Daoy (cell line): ENCODE results near the gene SPIRE2. TPM values are rescaled to one million over a fixed set of nuclear protein-coding genes. Genes with fewer than 3 reads are reported as not detected.
A peak's percentile ranks its signal among the peaks of the same experiment; 100 is the strongest.
"Not testable (repeated sequence)": the region's sequence is repeated elsewhere in the genome, so short reads cannot be mapped to it uniquely, and the experiment has no call there.

Experiments
- DNase-seq: peaks from one replicate; pipeline ENCODE4 v3.0.0-alpha.2; 2015; ENCODE audit warnings: low read depth
- total RNA-seq: library from RNA; depleted of rRNA; stranded (reverse); fragments of >200 nt; shearing (Covaris generic); gene quantifications from 2 replicates; pipeline ENCODE4 v1.2.3, GENCODE V29; 2014

The SPIRE2 gene
- total RNA-seq, 1 experiment from 2014 or later: 6.3 TPM

DNA sequence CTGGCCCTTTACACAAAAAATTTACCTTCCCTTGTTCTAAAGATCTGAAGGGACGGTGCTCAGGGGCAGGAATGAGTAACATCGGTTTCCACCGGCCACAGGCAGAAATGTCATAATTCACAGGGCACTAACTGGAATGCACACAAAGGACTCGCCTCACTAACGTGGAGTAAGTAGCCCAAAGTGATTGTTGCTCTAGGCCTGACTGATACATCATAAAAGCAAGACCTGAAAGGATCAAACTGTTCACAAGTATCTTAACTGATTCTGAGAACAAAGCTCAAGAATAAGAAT, 36.2 kb downstream of the SPIRE2 start:
- no peak for DNase-seq

DNA sequence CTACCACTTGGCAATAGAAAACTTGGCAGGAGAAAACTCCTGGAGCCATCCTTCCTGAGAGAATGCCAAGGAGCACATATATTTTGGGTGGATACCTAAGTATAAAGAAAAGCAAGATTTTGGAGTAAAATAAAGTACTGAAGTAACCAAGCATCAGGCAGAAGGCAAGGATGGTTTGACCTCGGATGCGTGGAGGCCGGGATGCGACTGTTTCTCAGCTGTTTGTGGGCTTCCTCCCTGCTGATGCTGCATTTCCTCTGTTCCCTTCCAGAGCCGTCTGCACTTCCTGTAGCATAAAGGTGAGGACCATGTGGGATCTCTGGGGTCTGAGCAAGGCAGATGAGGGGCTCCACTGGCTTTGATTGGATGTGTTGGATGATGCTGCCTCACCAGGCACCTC, 39.6 kb downstream of the SPIRE2 start:
- DNase-seq: no peak

DNA sequence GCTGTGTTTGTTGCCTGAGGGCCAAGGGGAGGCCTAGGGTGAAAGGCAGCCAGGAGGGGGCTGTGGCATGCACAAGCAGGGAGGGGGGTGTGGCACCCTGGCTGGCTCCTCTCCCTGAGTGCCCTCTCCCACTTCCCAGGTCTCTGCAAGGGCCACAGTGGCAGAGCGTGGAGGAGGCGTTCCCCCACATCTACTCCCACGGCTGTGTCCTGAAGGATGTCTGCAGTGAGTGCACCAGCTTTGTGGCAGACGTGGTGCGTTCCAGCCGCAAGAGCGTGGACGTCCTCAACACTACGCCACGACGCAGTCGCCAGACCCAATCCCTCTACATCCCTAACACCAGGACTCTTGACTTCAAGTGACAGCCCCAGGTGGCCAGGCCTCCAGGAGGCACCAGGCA, 41.6 kb downstream of the SPIRE2 start:
- DNase-seq: no peak

DNA sequence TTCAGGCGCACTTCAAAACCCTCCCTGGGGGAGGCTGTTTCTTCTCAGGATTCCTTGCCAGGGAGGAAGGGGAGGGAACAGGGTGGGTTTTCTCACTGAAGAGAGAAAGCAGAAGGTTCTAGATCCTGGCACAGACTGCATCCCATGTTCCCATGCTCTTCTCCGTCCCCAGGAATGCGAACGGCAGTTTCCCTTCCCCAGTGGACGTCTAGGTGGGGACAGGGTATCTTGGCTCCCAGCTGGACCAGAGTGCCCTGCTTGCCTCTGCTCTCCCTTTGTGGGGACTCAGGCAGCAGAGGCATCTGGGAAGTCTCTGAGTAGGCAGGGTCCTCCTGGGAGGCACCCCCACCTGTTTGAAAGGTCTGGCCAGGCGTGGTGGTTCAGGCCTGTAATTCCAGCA, 42.2 kb downstream of the SPIRE2 start:
- no peak for DNase-seq

DNA sequence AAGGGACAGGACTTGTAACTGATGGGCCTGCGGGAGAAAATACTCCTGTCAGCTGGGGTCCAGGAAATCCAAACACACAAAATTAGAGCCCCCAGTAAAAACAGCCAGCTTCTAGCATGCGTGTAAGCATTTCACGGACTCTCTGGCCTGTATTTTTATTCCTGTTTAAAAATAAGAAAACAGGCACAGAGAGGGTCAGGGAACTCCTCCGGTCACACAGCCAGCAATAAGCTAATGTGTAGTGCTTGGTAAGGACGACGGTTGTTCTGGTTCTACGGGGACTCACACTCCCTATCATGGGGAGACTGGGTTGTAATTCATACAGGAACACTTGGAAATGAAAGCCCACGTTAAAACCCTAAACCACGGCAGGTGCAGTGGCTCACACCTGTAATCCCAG, 43.6 kb downstream of the SPIRE2 start:
- no peak for DNase-seq

DNA sequence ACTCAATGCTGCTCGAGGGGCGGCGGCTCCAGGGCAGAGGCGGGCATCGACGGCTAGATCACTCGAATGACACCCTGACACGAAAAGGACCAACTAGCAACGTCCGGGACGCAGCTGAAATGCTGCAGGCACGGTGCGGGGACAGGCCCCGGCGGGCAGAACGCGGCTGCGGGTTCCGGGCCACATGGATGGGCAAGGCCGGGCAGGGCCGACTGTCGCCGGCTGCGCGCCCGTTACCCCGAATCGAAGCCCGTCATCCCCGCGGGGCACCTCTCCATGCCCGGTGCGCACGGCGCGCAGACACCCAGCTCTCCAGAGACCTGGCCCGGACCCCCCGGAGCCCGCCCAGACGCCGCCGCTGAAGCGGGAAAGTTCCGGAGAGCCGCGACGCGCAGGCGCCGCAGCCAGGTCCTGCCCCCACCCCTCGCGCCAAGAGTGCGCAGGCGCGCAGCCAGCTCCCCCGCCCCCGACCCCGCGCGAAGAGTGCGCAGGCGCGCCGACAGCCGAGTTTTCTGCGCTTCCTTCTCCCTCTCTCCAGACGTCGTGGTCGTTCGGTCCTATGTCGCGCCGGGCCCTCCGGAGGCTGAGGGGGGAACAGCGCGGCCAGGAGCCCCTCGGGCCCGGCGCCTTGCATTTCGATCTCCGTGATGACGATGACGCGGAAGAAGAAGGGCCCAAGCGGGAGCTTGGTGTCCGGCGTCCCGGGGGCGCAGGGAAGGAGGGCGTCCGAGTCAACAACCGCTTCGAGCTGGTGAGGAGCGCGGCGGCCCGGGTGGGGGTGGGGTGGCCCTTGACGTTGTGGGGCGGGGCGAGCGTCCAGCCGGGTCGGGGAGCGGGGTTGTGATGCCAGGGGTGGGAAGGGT, 45.1 kb downstream of the SPIRE2 start, which contains the start of gene TCF25:
Gene TCF25 (plus strand): TSS at position 484 of the 863 bp plus-strand sequence. CDS start 76 bp downstream, at position 560.
- DNase-seq: peak; percentile 92

DNA sequence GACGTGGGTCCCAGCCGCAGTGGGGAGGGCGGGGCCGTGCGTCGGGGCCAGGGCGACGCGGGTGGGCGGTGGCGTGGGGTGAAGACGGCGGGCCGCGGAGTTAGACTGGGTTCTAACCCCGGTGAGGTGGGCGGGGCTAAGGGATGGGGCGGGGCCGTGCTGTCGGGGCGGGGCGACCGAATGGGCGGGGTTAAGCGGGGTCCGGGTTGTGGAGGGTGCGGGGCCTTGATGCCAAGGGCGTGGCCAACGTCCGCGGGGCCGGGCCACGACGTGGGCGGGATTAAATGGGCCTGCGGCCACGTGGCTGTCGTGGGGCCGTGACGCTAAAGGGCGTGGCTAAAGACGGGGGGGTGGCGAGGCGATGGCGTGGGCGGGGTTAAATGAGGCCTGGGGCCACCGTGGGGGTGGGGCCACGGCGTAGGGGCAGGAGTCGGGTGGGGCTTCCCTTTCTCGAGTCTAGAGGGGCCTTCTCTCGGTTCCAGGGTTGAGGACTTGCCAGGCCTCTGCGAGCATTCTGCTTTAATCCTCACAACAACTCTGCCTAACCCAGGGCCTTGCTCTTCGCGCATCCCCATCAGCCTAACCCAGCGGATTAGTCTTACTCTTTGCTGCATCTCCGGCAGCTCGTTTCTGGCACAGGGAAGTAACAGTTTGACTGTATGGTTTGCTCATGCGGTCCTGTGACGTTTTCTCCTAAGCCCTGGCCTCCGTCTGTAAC, 45.9 kb downstream of the SPIRE2 start:
- DNase-seq: peak; percentile 92

DNA sequence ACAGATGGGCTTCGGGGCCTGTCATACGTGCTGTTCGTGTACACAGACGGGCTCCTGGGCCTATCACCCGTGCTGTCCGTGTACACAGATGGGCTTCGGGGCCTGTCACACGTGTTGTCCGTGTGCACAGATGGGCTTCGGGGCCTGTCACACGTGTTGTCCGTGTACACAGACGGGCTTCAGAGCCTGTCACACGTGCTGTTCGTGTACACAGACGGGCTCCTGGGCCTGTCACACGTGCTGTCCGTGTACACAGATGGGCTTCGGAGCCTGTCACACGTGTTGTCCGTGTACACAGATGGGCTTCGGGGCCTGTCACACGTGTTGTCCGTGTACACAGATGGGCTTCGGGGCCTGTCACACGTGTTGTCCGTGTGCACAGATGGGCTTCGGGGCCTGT, 50.8 kb downstream of the SPIRE2 start:
- not testable (repeated sequence) for DNase-seq

DNA sequence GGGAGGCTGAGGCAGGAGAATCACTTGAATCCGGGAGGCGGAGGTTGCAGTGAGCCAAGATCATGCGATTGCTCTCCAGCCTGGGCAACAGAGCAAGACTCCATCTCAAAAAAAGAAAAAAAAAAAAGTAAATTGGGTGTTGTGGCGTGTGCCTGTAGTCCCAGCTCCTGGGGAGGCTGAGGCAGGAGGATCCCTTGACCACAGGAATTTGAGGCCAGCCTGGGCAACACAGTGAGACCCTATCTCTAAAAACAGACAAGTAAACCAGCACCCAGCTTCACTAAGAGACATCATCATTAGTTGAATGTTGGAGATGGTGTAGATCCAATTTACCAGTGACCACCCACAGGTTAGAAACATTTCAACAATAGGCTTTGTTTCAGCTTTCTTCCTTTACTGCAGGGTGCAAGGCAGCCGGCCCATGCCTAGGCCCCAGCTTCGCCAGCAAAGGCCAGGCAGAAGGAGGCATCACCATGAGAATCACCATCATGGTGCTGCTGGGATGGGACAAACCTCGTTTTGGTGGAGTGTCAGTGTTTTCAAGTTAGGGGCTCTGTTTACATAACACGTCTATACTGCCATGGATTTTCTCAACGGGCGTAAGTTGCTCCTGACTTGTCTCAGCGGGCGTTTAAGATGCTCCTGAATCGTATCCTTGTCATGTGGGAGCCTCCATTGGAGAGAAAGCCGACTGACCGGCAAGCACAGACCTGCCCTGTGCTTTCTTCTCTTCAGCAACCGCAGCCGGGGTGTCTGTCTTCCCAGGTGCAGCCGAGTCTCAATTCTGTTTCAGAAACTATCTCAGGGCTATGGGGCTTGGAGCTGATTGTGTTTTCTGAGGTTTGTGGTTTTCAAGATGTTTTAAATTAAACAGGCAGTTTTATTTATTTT, 52.4 kb downstream of the SPIRE2 start:
- DNase-seq: no peak

DNA sequence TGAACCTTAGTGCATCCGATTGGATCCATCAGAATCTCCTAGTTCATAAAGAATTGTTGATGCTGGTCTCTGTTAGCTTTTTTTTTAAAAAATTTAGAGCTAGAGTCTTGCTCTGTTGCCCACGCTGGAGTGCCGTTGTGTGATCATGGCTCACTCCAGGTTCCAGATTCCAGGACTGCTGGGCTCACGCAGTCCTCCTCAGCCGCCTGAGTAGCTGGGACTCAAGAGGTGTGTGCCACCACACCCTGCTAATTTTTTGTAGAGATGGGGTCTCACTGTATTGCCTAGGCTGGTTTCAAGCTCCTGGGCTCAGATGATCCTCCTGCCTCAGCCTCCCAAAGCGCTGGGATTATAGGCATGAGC, 53.1 kb downstream of the SPIRE2 start:
- DNase-seq: no peak

DNA sequence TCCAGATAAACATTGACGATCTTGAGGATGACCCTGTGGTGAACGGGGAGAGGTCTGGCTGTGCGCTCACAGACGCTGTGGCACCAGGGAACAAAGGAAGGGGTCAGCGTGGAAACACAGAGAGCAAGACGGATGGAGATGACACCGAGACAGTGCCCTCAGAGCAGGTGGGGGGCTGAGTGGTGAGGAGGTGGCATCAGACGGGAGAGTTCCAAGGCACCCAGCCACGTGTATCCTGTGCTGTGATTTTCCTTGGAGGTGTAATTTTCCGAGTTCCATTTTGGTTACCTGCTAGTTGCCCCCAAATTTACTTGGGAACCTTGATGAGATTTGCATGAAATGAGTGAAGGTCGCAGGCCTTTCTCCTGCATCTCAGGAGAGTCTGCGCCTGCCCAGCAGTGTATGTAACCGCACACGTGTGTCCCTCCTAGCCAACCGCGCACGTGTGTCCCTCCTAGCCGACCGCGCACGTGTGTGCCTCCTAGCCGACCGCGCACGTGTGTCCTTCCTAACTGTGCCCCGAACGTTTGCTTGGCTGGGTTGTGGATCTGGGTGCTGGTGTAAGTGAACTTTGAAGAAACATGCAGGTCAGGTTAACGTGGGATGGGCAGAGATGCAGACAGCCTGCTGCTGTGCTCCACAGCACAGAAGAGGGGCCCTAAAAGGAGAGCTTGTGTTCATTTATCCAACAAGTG, 55.2 kb downstream of the SPIRE2 start:
- DNase-seq: no peak

DNA sequence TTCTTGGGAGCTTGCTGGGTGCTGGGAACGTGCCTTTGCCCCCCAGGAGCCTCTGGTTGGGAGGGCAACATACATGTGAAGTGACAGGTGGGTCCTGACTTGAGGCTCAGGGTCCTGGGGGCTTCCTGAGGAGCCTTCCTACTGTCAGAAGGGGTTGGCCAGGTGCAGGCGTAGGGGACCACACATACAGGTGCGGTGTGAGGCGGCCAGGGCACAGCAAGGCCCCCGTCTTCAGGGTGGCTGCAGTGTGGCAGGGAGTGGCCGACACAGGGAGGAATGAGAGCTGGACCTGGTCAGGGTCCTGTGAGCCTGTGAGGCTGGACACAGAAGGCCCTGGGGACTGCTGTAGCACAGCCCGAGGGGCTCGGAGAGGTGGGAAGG, 55.8 kb downstream of the SPIRE2 start:
- no peak for DNase-seq

DNA sequence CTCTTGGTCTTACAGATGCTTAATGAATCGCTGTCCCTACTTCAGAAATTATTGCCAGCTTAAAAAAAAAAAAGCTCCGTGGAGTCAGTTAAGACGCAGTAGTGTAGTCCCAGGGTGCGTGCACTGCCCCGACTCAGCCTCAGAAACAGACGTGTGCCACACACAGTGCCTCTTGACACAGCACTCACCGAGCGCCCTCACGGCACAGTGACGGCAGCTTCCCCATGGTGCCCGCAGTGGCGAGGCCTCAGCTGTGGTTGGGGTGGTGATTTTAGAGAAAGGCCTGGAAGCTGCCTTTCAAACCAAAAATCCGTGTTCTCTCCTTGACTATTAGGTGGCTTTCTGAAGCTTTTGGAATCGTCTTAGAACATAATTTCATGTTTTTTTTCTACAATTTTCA, 59.0 kb downstream of the SPIRE2 start:
- no peak for DNase-seq

DNA sequence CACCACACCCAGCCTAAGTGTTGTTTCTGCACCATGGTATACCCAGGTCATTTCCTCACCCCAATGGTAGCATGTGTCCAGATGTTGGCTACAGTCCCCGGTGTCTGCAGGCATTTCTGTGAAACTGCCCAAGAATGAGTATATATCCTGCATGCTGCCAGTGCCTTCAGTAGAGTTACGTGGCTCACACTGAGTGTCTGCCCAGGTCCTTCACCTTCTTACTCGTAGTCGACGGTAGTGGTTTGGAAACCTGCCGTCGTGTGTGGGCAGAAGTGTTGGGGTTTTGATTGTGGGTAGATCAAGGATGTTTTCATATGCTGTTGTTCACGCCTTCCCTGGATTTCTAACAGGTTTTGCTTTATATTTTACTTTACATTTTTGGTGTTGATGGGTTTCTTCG, 61.9 kb downstream of the SPIRE2 start:
- no peak for DNase-seq

DNA sequence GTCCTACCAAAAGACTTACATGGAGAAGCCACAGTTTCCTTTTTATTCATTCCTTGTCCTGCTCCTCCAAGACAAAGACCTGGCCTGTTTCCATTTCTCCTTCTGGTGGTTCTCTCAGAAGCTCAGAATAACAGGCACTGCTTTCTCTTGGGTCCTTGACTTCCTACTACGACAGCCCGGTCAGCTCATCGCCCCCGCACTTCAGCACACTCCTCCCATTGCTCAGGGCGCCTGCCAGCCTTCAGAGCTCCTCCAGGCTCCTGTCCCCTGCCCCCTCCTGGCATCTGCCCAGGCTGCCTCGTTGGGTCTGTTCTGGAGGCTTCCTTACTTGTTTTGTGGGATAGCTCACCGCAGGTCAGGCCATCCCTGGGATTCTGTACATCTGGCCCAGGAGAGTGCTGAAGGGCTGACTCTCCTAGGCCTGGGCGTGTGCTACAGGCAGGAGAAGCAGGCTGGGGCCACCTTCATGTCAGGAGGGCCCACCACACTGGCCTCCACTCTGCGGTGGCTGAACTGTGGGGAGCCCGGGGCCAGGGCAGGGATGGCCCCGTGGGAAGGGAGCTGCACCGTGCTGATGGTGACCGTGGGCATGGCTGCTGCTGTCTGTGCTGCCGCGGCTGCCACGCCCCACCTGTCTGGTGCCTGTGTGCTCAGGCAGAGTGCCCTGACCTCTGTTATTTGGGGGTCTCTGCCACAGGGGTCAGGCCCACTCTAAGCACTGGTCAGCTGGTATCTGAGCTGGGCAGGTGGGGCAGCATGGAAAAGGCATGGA, 62.8 kb downstream of the SPIRE2 start:
- DNase-seq: no peak

DNA sequence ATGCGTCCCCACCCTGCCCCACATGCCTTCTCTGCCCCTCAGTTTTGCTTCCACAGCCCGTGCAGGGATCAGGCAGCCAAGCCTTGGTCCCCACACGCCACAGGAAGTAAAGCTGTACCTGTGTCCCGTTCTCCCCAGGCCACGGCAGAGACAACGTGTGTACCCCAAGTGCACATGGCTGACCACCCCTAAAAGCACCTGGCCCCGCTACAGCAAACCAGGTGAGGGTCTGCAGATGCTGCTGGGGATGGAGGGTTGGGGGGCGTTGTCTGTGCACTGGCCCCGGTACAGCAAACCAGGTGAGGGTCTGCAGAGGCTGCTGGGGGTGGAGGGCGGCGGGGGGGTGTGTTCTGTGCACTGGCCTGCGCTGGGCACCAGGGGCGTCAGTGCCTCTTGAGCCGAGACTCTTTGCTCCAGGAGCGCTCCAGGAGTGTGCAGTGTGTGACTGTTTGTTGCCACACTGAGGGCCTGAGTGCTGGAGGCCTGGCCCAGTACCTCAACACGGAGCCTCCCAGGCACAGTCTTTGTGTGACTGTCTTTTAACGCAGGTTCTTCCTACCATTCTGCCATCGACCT, 63.9 kb downstream of the SPIRE2 start:
- DNase-seq: no peak

DNA sequence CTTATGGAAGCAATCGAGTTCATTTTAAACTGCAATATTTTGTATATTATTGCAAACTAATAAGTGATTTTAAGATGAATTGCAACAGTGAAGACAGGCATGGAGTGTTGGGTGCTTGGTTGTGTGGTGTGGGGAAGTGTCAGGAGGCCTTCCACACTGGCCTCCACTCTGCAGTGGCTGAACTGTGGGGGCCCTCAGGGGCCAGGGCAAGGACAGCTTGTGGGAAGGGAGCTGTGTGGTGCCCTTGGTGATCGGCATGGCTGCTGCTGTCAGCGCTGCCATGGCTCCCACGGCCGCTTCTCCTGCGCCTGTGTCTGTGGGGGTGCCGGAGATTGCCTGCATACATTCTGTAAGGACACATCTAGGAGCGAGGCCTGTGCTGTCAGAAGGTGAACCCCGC, 64.4 kb downstream of the SPIRE2 start:
- DNase-seq: no peak

DNA sequence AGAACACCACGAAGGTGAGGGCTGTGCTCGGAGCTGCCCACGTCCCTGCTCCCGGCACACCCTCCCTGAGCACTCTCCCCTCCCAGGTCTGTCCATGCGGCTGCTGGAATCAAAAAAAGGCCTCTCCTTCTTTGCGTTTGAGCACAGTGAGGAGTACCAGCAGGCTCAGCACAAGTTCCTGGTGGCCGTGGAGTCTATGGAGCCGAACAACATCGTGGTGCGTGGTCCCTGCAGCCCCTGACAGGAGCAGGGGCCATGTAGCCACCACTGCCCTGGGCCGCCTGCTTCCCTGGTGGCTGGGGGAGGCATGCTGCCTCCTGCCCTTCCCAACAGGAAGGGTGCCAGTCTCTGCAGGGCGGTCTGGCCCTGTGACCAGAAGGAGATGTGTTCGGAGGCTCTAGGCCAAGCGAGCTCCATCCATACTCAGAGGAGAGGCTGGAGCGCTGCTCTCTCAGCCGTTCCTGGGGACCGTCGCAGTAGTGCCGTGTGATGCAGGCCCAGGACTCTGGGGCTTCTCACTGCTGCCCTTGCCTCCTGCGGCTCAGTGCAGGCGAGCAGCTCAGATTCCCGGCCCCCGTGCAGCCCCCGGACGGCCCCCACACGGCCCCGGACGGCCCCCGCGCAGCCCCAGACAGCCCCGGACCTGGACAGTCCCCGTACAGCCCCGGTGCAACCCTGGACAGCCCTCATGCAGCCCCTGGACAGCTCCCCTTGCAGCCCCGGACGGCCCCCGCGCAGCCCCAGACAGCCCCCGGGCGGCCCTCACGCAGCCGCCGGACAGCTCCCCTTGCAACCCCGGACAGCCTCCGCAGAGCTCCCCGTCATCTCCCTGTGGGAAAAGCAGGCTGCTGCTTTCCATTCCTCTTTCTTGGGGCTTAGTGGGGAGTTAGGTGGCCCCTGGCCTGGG, 65.6 kb downstream of the SPIRE2 start:
- DNase-seq: no peak

DNA sequence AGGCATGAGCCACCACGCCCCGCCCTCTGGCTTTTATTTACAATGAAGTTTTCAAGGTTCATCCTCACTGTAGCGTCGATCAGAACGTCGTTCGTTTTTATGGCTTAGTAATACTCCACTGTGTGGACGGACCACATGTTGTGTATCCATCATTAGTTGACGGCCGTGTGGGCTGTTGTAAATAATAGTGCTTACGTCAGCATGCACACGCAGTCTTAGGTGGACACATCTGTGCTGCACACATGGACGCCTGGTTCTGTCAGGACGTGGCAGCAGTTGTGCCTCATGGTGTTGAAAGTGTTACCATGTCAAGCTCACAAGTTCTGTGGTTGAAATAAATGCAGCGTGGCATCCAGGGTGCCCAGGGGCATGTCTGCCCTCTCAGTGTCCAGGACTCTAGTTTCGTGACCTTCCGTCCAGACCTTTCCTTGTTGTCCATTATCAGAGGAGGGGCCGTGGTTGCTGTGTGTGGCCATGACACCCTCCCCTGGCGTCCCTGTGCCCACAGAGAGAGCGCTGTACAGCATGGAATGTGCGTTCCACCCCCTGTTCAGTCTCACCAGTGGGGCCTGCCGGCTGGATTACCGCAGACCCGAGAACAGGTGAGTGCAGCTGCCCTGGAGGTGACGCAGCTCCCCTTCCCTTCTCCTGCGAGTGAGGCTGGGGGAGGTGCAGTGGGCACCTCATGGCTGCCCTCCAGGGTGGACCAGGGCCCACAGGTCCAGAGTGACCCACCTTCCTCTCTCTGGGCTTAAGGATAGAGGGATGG, 67.4 kb downstream of the SPIRE2 start:
- DNase-seq: no peak
